Measurements from ENCODE around the gene NTM.
"Not testable (repeated sequence)": the region's sequence is repeated elsewhere in the genome, so short reads cannot be mapped to it uniquely, and the experiment has no call there.

NTM gene

GRCh38 chr11:131370090-131370751 lies at the start of gene NTM:
NTM (plus strand) TSS chr11:131370615.
- DNase-seq: no peak

GRCh38 chr11:131324921-131325570 lies 45.4 kb upstream of the NTM start:
- no peak for DNase-seq

DNA sequence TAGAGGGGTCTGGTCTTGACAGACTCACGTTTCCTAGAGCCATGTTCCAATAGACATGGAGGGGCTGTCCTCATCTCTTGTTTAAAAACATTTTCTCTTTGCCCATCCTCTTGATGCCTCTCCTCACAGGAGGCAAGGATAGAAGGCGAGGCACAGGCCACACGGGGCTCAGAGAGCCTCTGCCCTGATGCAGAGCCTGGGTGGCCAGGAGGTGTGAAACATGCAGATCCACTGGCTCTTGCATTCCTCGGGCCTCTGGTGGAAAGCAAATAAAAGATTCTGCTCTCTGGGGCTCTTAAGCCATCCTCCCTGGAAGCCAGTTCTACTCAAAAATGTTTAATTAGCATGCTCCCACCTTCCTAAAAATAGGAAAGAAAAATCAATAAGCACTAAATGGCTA lies 43.6 kb upstream of the NTM start:
- no peak for DNase-seq

- no peak for DNase-seq
Observed at GRCh38 chr11:131327421-131327820, 43.0 kb upstream of the NTM start.

DNA sequence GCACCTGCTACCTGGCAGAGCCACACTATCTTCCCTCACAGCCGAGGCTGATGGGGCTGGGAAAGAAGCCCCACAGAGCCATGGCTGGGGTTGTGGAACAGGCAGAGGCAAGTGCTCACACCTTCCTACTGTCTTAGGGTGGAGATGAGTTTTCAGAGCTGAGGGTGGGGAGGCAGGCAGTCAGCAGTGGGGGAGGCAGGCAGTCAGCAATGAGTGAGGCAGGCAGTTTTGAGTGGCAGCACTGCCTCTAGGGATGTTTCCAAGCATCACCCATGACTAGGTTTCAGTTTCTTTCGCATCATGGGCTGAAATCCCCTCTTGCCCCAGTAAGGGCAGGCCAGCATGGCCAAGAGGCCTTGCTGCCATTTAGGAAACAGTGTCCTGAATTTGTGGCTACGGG lies 41.6 kb upstream of the NTM start:
- DNase-seq: no peak

- DNase-seq: no peak
Observed at GRCh38 chr11:131331010-131331409, 39.4 kb upstream of the NTM start.

GRCh38 chr11:131331546-131331945 lies 38.9 kb upstream of the NTM start:
- DNase-seq: no peak

DNA sequence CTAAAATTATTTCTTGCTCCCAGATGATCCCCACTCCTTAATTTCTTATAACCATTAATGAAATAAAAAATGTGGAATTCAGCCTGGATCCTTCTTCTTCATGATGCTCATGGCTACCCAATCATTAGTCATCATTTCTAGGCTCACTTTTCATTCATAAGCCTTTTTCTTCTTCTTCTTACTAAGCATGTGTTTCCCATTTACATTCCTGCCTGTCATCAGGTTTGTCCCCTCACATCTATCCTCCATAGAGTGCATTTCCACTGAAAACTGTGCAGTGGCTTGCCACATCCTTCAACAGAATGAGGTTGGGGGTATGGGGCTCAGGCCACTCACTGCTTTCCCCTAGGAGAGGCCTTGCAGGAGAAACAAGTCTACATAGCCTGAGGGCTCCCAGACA lies 35.8 kb upstream of the NTM start:
- DNase-seq: no peak

GRCh38 chr11:131341900-131342299 lies 28.5 kb upstream of the NTM start:
- DNase-seq: not testable (repeated sequence)

DNA sequence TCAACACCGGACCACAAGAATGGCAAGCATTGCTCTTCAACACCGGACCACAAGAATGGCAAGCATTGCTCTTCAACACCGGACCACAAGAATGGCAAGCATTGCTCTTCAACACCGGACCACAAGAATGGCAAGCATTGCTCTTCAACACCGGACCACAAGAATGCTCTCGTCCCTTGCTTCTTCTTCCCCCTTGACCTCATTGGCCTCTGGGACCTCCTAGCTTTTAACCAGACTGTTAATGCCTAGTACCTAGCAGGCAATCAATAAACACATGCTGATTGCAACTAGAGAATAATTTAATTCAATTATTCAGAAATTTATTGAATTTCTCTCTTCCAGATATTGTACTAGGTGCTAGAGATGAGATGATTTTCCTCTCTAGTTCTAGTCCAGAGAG lies 28.0 kb upstream of the NTM start:
- DNase-seq: not testable (repeated sequence)

DNA sequence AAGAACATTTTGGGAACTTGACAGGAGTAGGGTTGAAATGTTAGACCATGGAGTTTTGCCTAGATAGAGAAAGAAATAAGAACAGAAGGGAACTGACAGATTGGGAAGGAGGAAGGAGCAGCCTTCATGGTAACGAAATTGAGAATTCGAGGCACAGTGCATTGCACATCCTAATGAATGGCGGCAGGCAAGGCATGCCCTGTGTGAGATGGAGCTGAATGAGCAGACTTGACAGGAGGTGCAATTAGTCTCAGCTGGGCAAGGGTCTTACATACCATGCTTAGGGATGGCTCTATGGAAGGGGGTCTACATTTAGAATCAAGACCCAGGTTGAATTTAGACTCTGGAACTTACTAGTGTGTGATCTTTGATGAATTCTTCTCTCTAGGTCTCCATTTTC lies 25.0 kb upstream of the NTM start:
- DNase-seq: no peak

DNA sequence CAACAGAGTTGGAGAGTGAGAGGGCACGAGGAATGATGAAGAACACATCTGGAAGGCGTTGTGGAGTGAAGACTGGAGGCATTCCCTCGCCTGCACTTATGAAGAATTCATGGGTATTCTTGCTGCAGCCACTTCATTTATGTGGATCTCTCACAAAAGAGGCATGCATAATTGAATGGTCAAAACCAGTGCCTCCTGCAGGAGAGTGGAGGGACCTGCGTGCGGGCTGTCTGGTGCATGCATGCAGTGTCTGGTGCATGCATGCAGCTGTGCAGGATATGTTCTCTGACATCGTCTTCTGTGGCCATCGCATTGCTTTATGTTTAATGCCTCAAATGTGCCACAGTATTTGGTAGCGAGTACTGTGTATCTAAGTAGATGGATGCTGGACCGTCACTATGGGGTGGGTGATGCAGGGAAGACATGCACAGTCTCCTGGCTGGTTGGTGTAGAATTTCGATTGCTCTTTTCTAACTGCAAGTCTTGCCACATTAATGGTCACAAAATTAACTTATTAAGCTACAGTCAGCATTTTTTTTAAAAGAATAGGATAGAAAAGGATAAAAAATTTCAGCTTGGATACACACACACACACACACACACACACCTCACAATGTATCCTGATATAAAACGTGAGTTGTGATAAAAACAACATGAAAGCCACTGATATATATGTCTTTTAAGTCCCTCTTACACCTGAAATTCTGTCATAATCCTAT lies 20.9 kb upstream of the NTM start:
- no peak for DNase-seq

GRCh38 chr11:131350872-131351271 lies 19.5 kb upstream of the NTM start:
- DNase-seq: no peak

DNA sequence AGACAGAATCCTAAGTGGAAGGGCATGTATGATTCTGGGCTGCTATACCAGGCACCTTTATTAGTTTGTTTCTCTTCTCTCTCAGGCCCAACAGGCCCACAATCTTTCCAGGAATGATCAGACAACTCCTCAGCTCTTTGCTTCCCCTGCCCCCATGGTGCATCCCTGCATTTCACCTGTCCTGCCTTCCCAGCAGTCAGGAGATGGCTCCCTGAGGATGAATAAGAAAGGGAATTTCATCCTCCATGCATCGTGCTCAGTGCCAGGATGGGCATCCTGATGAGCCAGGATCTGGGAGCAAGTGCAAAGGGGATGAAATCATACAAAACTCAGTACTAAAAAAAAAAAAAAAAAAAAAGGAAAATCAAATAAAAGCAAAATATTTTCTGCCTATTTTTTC lies 18.6 kb upstream of the NTM start:
- no peak for DNase-seq

GRCh38 chr11:131353766-131354165 lies 16.6 kb upstream of the NTM start:
- DNase-seq: no peak

DNA sequence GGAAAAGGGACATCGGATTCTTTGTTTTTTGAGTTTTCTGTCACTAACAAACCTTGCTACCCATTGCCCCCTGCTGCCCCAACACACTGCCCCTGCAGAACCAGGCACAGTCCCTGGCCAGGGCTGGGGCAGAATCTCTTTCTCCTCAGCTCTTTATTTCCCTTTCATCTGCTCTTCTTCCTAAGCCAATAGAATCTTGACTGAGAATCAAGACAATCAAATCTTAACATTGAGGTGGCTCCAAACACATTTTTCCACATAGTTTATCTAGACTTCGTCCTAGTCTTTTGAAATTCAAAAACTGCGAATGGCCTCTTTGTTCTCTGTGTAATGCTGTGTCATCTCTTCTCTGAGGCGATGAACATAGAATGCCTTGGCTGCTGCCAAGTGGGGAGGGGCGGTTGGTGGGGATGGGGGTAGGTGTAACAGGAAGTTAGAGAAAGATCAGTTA lies 16.1 kb upstream of the NTM start:
- DNase-seq: no peak

DNA sequence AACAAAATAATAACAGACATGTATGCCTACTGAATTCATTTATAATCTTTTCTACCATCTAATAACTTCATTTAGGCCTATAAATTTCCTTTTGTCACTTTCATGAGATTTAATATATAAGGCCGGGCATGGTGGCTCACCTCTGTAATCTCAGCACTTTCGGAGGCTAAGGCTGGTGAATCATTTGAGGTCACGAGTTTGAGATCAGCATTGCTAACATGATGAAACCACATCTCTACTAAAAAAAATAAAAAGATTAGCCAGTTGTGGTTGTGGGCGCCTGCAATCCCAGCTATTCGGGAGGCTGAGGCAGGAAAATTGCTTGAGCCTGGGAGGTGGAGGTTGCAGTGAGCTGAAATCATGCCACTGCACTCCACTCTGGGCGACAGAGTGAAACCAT lies 14.2 kb upstream of the NTM start:
- DNase-seq: no peak

- DNase-seq: no peak
Observed at GRCh38 chr11:131365329-131365930, 5.0 kb upstream of the NTM start.

DNA sequence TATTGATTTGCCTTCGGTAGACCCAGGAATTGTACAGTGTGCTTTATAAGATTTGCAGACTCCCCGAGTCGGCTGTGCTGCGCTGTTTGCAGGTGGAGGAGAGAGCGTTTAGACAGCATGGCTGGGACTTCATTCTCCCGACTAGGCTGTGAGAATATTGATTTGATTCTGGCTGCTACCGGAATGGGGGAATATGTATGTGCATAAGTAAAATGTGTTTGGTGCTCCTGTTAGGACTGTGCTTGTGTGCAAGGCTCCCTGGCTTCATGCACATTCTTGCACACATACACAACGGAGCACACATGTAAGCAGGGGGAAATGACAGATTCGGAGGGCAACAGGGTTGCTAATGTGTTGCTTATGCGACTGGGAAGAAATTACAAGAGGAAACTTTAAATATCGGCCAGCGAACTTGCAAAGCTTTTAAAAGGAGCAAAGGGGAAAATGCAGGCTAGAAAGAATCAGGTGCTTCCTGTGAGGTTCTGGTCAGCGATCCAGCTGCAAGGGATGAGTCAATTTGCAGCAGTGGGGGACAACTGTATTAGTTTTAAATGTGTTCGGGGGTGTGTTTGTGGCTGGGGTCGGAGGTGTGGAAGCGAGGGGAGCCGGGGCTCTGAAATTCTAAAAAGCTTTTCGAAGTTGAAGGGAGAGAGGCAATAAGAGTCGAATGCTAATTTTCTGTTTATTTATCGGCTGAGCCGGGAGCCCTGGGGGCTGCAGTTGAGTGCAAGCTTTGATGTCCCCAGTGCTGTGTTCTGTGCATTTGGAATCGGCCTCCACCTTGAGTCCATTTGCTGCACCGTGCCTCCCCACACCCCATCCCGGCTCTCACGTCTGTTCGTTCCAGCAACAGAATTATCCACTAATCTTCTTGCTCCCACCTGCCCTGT lies 731 bp downstream of the NTM start:
- DNase-seq: no peak

- DNase-seq: no peak
Observed at GRCh38 chr11:131371791-131372104, 1.3 kb downstream of the NTM start.

DNA sequence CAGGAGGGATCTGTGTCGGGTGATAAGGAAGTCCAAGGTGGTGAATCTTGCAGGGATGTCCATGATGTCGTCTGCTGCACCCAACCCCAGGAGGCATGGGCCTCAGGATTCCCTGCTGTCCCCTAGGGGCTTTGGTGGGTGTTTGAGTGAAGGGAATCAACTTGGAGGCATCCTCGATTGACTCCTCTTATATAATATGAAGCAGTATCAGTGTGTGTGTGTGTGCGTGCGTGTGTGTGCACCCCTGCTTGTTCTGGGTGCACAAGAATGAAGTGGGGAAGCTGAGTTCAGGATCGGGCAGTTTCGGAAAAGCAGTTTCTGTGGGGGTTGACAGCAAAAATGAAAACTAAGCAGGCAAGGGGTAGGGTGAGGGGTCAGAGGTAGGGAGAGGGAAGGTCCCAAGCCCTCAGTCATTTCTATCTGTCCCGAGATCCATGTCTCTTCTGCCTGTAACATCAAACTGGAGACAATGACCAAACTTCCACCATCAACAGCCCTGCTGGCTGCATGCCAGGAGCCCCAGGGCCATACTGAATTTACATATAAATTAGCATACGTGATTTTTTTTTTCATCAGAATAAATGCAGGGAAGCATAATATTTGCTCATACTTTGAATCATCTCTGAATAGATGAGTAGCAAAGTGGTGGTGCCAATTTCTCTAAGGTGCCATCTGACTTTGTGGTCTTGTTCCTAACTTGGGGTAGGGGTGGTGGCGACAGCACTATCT lies 2.0 kb downstream of the NTM start:
- no peak for DNase-seq

DNA sequence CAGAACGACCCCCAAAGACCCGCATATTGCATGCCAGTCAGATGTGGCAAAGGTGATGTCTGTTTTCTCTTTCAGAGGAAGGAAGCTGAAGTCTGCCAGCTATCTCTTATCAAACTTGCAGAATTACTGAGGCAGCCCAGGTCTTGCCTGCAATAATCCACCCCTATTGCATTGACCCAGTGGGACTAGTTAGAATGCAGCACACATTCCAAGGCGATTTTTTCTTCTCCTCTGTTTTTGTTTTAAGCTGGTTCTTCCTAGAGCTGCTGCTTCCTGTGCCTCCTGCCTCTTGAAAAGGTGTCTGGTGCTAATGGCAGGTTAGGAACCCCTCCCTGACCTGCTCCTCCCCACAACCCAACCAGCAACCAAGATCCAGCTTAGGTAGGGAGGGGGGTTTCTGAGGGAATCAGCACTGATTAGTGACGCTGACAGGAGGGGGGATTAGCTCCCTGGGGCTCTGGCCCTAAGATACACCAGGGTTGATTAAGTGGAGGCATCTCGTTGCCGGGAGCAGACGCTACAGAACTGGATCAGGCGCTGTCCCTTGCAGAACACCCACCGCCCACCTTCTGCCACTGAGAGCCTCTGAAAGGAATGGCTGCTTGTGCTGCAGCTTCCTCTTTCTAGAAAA lies 2.8 kb downstream of the NTM start:
- DNase-seq: no peak
